Neural progenitor cell (in vitro differentiated cells): ENCODE data around the gene TADA3.

Experiments
- EZH2 ChIP-seq: fragments of 200-600 bp; sonication (generic); IDR thresholded peaks from 2 replicates; pipeline ENCODE4 v1.6.1; 2017; ENCODE audit warnings: antibody characterized with exemption, mild to moderate bottlenecking, moderate library complexity
- EZH2phosphoT487 ChIP-seq: fragments of 200-600 bp; sonication (generic); IDR thresholded peaks from 2 replicates; pipeline ENCODE4 v1.6.1; 2017; ENCODE audit warnings: antibody characterized with exemption
- TF ChIP-seq, protein P1 (sequence below): fragments of 200-600 bp; sonication (generic); IDR thresholded peaks from 2 replicates; pipeline ENCODE4 v1.5.1; 2017; ENCODE audit warnings: antibody characterized with exemption, mild to moderate bottlenecking

DNA sequence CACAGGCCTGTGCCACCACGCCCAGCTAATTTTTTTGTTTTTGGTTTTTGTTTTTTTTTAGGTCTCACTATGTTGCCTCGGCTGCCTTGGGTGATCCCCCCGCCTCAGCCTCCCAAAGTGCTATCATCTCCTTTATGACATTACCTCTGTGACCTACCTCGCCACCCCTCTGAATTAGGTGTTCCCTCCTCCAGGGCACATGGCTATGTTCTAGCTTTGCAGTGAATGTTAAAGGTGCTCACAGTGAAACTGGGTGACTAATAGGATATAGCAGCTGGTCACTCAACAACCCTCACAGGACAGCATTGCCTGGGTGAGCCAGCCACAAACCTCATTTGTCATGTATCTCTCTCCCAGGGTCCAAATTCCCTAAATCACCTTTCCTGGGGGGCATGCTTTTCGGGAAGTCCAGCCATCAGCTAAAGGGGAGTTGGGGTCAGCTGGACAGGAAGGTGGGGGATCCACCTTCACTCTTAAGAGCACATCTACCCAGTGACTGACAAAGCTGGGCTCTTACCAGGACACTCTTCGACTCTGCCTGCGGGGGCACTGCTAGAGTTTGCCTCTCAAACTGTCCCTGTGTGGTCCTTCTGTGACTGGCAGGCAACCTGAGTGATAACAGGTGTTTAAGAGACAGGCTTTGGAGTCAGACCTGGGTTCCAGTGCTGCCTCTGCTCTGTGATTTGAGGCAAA lies 16.2 kb upstream of the TADA3 start:
- TF ChIP-seq EZH2: no peak
- TF ChIP-seq, protein P1, sequence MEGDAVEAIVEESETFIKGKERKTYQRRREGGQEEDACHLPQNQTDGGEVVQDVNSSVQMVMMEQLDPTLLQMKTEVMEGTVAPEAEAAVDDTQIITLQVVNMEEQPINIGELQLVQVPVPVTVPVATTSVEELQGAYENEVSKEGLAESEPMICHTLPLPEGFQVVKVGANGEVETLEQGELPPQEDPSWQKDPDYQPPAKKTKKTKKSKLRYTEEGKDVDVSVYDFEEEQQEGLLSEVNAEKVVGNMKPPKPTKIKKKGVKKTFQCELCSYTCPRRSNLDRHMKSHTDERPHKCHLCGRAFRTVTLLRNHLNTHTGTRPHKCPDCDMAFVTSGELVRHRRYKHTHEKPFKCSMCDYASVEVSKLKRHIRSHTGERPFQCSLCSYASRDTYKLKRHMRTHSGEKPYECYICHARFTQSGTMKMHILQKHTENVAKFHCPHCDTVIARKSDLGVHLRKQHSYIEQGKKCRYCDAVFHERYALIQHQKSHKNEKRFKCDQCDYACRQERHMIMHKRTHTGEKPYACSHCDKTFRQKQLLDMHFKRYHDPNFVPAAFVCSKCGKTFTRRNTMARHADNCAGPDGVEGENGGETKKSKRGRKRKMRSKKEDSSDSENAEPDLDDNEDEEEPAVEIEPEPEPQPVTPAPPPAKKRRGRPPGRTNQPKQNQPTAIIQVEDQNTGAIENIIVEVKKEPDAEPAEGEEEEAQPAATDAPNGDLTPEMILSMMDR: peak; percentile 52
- no peak for TF ChIP-seq EZH2phosphoT487
